GM18511 (cell line): Measurements from ENCODE around the gene KIF5A.
"Not testable (repeated sequence)": the region's sequence is repeated elsewhere in the genome, so short reads cannot be mapped to it uniquely, and the experiment has no call there.

ENCODE experiments used
- ATAC-seq: cut with Tn5 transposase; IDR thresholded peaks from one replicate; pipeline ENCODE4 v1.9.1; 2021; ENCODE audit warnings: mild to moderate bottlenecking, moderate library complexity; ENCODE audit not compliant: unreplicated experiment

The KIF5A gene

GRCh38 chr12:57553343-57554202, 3.7 kb downstream of the KIF5A start:
- ATAC-seq = no peak

- no peak for ATAC-seq
Measured at GRCh38 chr12:57554453-57554852, 4.6 kb downstream of the KIF5A start.

GRCh38 chr12:57554897-57555296, 5.1 kb downstream of the KIF5A start:
- no peak for ATAC-seq

GRCh38 chr12:57558864-57559263, 9.0 kb downstream of the KIF5A start:
- no peak for ATAC-seq

- ATAC-seq = no peak
Measured at GRCh38 chr12:57560516-57560915, 10.7 kb downstream of the KIF5A start.

- ATAC-seq = not testable (repeated sequence)
Measured at GRCh38 chr12:57561117-57561516, 11.3 kb downstream of the KIF5A start.

GRCh38 chr12:57563358-57563757, 13.5 kb downstream of the KIF5A start:
- no peak for ATAC-seq

GRCh38 chr12:57564178-57564740, 14.4 kb downstream of the KIF5A start:
- no peak for ATAC-seq

- no peak for ATAC-seq
Measured at GRCh38 chr12:57568838-57569237, 19.0 kb downstream of the KIF5A start.

GRCh38 chr12:57569858-57570257, 20.0 kb downstream of the KIF5A start:
- no peak for ATAC-seq

- ATAC-seq = not testable (repeated sequence)
Measured at GRCh38 chr12:57570438-57570837, 20.6 kb downstream of the KIF5A start.

GRCh38 chr12:57571926-57572762, 22.3 kb downstream of the KIF5A start:
- ATAC-seq = no peak

- no peak for ATAC-seq
Measured at GRCh38 chr12:57574795-57575194, 25.0 kb downstream of the KIF5A start.

GRCh38 chr12:57575771-57576612, 26.1 kb downstream of the KIF5A start:
- ATAC-seq = no peak

- no peak for ATAC-seq
Measured at GRCh38 chr12:57576613-57577160, 26.8 kb downstream of the KIF5A start.

GRCh38 chr12:57577981-57578758, 28.3 kb downstream of the KIF5A start:
- no peak for ATAC-seq

GRCh38 chr12:57579011-57579410, 29.2 kb downstream of the KIF5A start:
- no peak for ATAC-seq

GRCh38 chr12:57579677-57580465, 30.0 kb downstream of the KIF5A start:
- ATAC-seq = no peak

GRCh38 chr12:57580466-57580795, 30.6 kb downstream of the KIF5A start:
- ATAC-seq = no peak
